H9 (cell line): Measurements from ENCODE around the gene TPRN. TPM values are rescaled to one million over a fixed set of nuclear protein-coding genes. Genes with fewer than 3 reads are reported as not detected.

ENCODE experiments used
- DNase-seq: peaks from one replicate; pipeline ENCODE4 v3.0.0-alpha.2; 2017
- H2AFZ ChIP-seq: one replicate; pipeline ENCODE4 v1.6.1; 2013; ENCODE audit warnings: mild to moderate bottlenecking, low read length, control low read depth, moderate library complexity
- H2AK5ac ChIP-seq: 2 replicates; pipeline ENCODE4 v1.6.1; 2013; ENCODE audit warnings: low read length, control low read depth, mixed read lengths; ENCODE audit not compliant: insufficient read length
- H2BK120ac ChIP-seq: one replicate; pipeline ENCODE4 v1.6.1; 2013; ENCODE audit warnings: low read depth, mild to moderate bottlenecking, low read length, control low read depth, inconsistent platforms; ENCODE audit not compliant: poor library complexity, severe bottlenecking
- H2BK12ac ChIP-seq: 2 replicates; pipeline ENCODE4 v1.6.1; 2013; ENCODE audit warnings: low read length, control low read depth, mixed read lengths, low read depth; ENCODE audit not compliant: insufficient read length
- H2BK15ac ChIP-seq: 2 replicates; pipeline ENCODE4 v1.6.1; 2013; ENCODE audit warnings: low read depth, low read length, control low read depth
- H2BK20ac ChIP-seq: one replicate; pipeline ENCODE4 v1.6.1; 2013; ENCODE audit warnings: low read depth, mild to moderate bottlenecking, low read length, control low read depth, inconsistent platforms; ENCODE audit not compliant: poor library complexity, severe bottlenecking
- H2BK5ac ChIP-seq: 2 replicates; pipeline ENCODE4 v1.6.1; 2013; ENCODE audit warnings: low read length, control low read depth, mixed read lengths; ENCODE audit not compliant: insufficient read length
- H3K14ac ChIP-seq: 2 replicates; pipeline ENCODE4 v1.6.1; 2013; ENCODE audit warnings: low read length, control low read depth; ENCODE audit not compliant: insufficient read depth
- H3K18ac ChIP-seq: 2 replicates; pipeline ENCODE4 v1.6.1; 2013; ENCODE audit warnings: low read depth, mild to moderate bottlenecking, mixed read lengths, low read length, control low read depth; ENCODE audit not compliant: insufficient read length
- H3K23ac ChIP-seq: 2 replicates; pipeline ENCODE4 v1.6.1; 2013; ENCODE audit warnings: low read length, control low read depth, mixed read lengths, low read depth; ENCODE audit not compliant: insufficient read length
- H3K23me2 ChIP-seq: 2 replicates; pipeline ENCODE4 v1.6.1; 2013; ENCODE audit warnings: low read depth, mild to moderate bottlenecking, mixed read lengths, low read length, control low read depth; ENCODE audit not compliant: insufficient read length, poor library complexity, severe bottlenecking
- H3K27ac ChIP-seq: 2 replicates; pipeline ENCODE4 v1.5.1; 2013; ENCODE audit warnings: low read length, control low read depth, mixed read lengths, low read depth; ENCODE audit not compliant: insufficient read length
- H3K27me3 ChIP-seq: 2 replicates; pipeline ENCODE4 v1.6.1; 2013; ENCODE audit warnings: low read length, control low read depth, inconsistent platforms; ENCODE audit not compliant: insufficient read depth
- H3K4ac ChIP-seq: 2 replicates; pipeline ENCODE4 v1.6.1; 2013; ENCODE audit warnings: low read depth, mild to moderate bottlenecking, control low read depth, inconsistent platforms, low read length, moderate library complexity
- H3K4me1 ChIP-seq: 2 replicates; pipeline ENCODE4 v1.6.1; 2013; ENCODE audit warnings: low read length, control low read depth, inconsistent platforms; ENCODE audit not compliant: insufficient read depth
- H3K4me2 ChIP-seq: 2 replicates; pipeline ENCODE4 v1.6.1; 2013; ENCODE audit warnings: low read length, control low read depth, mixed read lengths; ENCODE audit not compliant: insufficient read length, insufficient read depth
- H3K56ac ChIP-seq: 2 replicates; pipeline ENCODE4 v1.6.1; 2013; ENCODE audit warnings: low read depth, mild to moderate bottlenecking, mixed read lengths, low read length, control low read depth; ENCODE audit not compliant: insufficient read length
- H3K79me1 ChIP-seq: 2 replicates; pipeline ENCODE4 v1.6.1; 2013; ENCODE audit warnings: low read depth, mild to moderate bottlenecking, moderate library complexity, low read length, control low read depth, inconsistent platforms; ENCODE audit not compliant: insufficient read depth, poor library complexity, severe bottlenecking
- H3K79me2 ChIP-seq: 2 replicates; pipeline ENCODE4 v1.6.1; 2013; ENCODE audit warnings: low read length, control low read depth, inconsistent platforms; ENCODE audit not compliant: insufficient read depth
- H3K9ac ChIP-seq: 2 replicates; pipeline ENCODE4 v1.6.1; 2013; ENCODE audit warnings: low read length, control low read depth, mixed read lengths; ENCODE audit not compliant: insufficient read length; ENCODE audit errors: extremely low read depth
- H3K9me3 ChIP-seq: one replicate; pipeline ENCODE4 v1.6.1; 2013; ENCODE audit warnings: low read depth, low read length, inconsistent platforms; ENCODE audit not compliant: control insufficient read depth
- H3T11ph ChIP-seq: one replicate; pipeline ENCODE4 v1.6.1; 2013; ENCODE audit warnings: mild to moderate bottlenecking, low read length, control low read depth, inconsistent platforms
- H4K20me1 ChIP-seq: one replicate; pipeline ENCODE4 v1.6.1; 2013; ENCODE audit not compliant: control insufficient read depth, insufficient read length, insufficient read depth
- H4K5ac ChIP-seq: 2 replicates; pipeline ENCODE4 v1.6.1; 2013; ENCODE audit warnings: low read depth, mild to moderate bottlenecking, mixed read lengths, low read length, control low read depth; ENCODE audit not compliant: insufficient read length
- H4K8ac ChIP-seq: replicated peaks from 2 replicates; pipeline ENCODE4 v1.6.1; 2013; ENCODE audit warnings: low read length, control low read depth, mixed read lengths, low read depth; ENCODE audit not compliant: insufficient read length
- H4K91ac ChIP-seq: 2 replicates; pipeline ENCODE4 v1.6.1; 2013; ENCODE audit warnings: low read depth, mild to moderate bottlenecking, moderate library complexity, mixed read lengths, low read length, control low read depth; ENCODE audit not compliant: insufficient read length
- H3K27ac Mint-ChIP-seq, 3 experiments: 2 replicates in 2 of 3; 3 replicates in 1 of 3; pipeline ENCODE4 v1.8.0; 2020 to 2021; ENCODE audit warnings: mixed read lengths in 3 of 3, mild to moderate bottlenecking in 1 of 3, moderate library complexity in 1 of 3
- H3K27me3 Mint-ChIP-seq: 2 replicates; pipeline ENCODE4 v1.8.0; 2021; ENCODE audit warnings: low read depth, mild to moderate bottlenecking, moderate library complexity, mixed read lengths
- H3K36me3 Mint-ChIP-seq, 3 experiments: 2 replicates in 2 of 3; 3 replicates in 1 of 3; pipeline ENCODE4 v1.8.0; 2020 to 2021; ENCODE audit warnings: low read depth in 3 of 3, mixed read lengths in 3 of 3; ENCODE audit not compliant: insufficient read depth in 1 of 3
- H3K4me1 Mint-ChIP-seq, 2 experiments: 2 replicates each; pipeline ENCODE4 v1.8.0; 2020; ENCODE audit warnings: mixed read lengths in 2 of 2
- H3K4me3 Mint-ChIP-seq, 2 experiments: 2 replicates in 1 of 2; 3 replicates in 1 of 2; pipeline ENCODE4 v1.8.0; 2020 to 2021; ENCODE audit warnings: mild to moderate bottlenecking in 2 of 2, mixed read lengths in 2 of 2, moderate library complexity in 1 of 2
- H3K9me3 Mint-ChIP-seq, 2 experiments: 2 replicates in 1 of 2; 3 replicates in 1 of 2; pipeline ENCODE4 v1.8.0; 2020; ENCODE audit warnings: mild to moderate bottlenecking in 2 of 2, mixed read lengths in 2 of 2, moderate library complexity in 1 of 2
- CTCF ChIP-seq: fragments of 200-600 bp; sonication (generic); conservative IDR thresholded peaks from 3 replicates; pipeline ENCODE4 v1.8.0; 2021; ENCODE audit warnings: antibody characterized with exemption, mild to moderate bottlenecking
- WGBS: extraction: QIAGEN DNeasy Blood & Tissue Kit; methylation state at CpG from one replicate; pipeline ENCODE4 v1.1.7; 2013; ENCODE audit warnings: missing lambda C conversion rate, low lambda C conversion rate, mixed read lengths; ENCODE audit not compliant: insufficient read length; ENCODE audit errors: extremely low coverage; 5-methylcytosine and 5-hydroxymethylcytosine counted together
- total RNA-seq: library from RNA; stranded (reverse); gene quantifications from 2 replicates; pipeline ENCODE4 v1.2.1, GENCODE V29; 2021

The TPRN gene
- total RNA-seq, 1 experiment from 2014 or later = 30.7 TPM

GRCh38 chr9:137216188-137216965, 15.8 kb upstream of the TPRN start:
- Histone ChIP-seq H3K79me1 (no peaks in the 10 kb centered on the region), H2BK12ac (no peak overlapping the region), H3K4me1 (no peaks in the 10 kb centered on the region; the same call in 1 of the 2 replicates), H3K23ac (no peak overlapping the region), H4K91ac (no peak overlapping the region), H3K4me2 (no peak overlapping the region), H3K18ac (no peak overlapping the region), H3K9ac (no peak overlapping the region), H3K14ac (no peak overlapping the region), H3K79me2 (no peaks in the 10 kb centered on the region), H3K9me3 (no peaks in the 10 kb centered on the region), H4K5ac (no peak overlapping the region), H2AK5ac (no peak overlapping the region), H3K27me3 (no peaks in the 10 kb centered on the region), H3K23me2 (no peaks in the 10 kb centered on the region), H4K8ac (no peak overlapping the region), H2BK120ac (no peak overlapping the region), H2BK15ac (no peak overlapping the region), H3K27ac (no peak overlapping the region), H3T11ph (no peak overlapping the region), H3K56ac (no peak overlapping the region), H2AFZ (no peak overlapping the region), H3K4ac (no peak overlapping the region), H2BK5ac (no peak overlapping the region), H2BK20ac (no peak overlapping the region), H4K20me1 (no peaks in the 10 kb centered on the region)
- no peaks in the 10 kb centered on the region for H3K9me3 Mint-ChIP-seq
- no peak for DNase-seq
- H3K4me1 Mint-ChIP-seq = peaks cover 4 to 5% of the 10 kb centered on the region in 2 experiments
- WGBS = no CpG with 5 or more reads among the region's 30 CpGs
- no peaks in the 10 kb centered on the region for H3K27me3 Mint-ChIP-seq
- H3K4me3 Mint-ChIP-seq = no peak overlapping the region
- no peak for TF ChIP-seq CTCF
- H3K36me3 Mint-ChIP-seq = peaks cover 3 to 23% (median 10%) of the 10 kb centered on the region in 3 experiments; a peak in 5 of 7 replicates
- no peak overlapping the region for H3K27ac Mint-ChIP-seq
